SK-N-SH (cell line): ENCODE results near the gene NRG3. TPM values are rescaled to one million over a fixed set of nuclear protein-coding genes. Genes with fewer than 3 reads are reported as not detected.

ENCODE experiments used
- CTCF ChIA-PET: fragments of 300-600, 350-600 bp; formaldehyde crosslinking; extraction: SDS; loops from one replicate; lab custom pipeline; 2021; lab: Yijun Ruan, JAX
- POLR2A ChIA-PET: fragments of 350-600 bp; sonication (Branson Sonifier 250); formaldehyde crosslinking; extraction: SDS; loops from one replicate; lab custom pipeline; 2020; ENCODE audit warnings: antibody characterized with exemption, inconsistent platforms; lab: Yijun Ruan, JAX
- DNase-seq: peaks from one replicate; pipeline ENCODE4 v3.0.0; 2012
- H2AFZ ChIP-seq: fragments of 200-600 bp; sonication (generic); 2 replicates; pipeline ENCODE4 v1.8.1; 2016; ENCODE audit warnings: antibody characterized with exemption, mild to moderate bottlenecking, low read depth
- H3F3A ChIP-seq: fragments of 200-600 bp; sonication (generic); replicated peaks from 2 replicates; pipeline ENCODE3; 2016; ENCODE audit warnings: antibody characterized with exemption, mild to moderate bottlenecking; ENCODE audit not compliant: insufficient read depth
- H3K27ac ChIP-seq, 2 experiments: fragments of 200-500 bp in 1 of 2; fragments of 200-600 bp in 1 of 2; sonication (Bioruptor generic) in 1 of 2; sonication (generic), shearing (Covaris generic) in 1 of 2; 2 replicates each; pipeline versions ENCODE4 v1.5.1 to v1.6.1; 2014 to 2016; ENCODE audit warnings: low read depth in 2 of 2, inconsistent platforms in 1 of 2, low read length in 1 of 2, mild to moderate bottlenecking in 1 of 2, mixed read lengths in 1 of 2
- H3K27me3 ChIP-seq: fragments of 200-600 bp; sonication (generic), shearing (Covaris generic); 2 replicates; pipeline ENCODE4 v1.6.1; 2016; ENCODE audit warnings: mixed run types; ENCODE audit not compliant: insufficient read depth
- H3K36me3 ChIP-seq, 2 experiments: fragments of 200-500 bp in 1 of 2; fragments of 200-600 bp in 1 of 2; sonication (Bioruptor generic) in 1 of 2; sonication (generic) in 1 of 2; replicated peaks in 1 of 2; 2 replicates each; pipeline versions ENCODE3 to v1.5.1; 2014 to 2016; ENCODE audit warnings: low read length in 1 of 2, mild to moderate bottlenecking in 1 of 2; ENCODE audit not compliant: insufficient read depth in 2 of 2, control insufficient read depth in 1 of 2
- H3K4me1 ChIP-seq, 2 experiments: fragments of 200-500 bp in 1 of 2; fragments of 200-600 bp in 1 of 2; sonication (Bioruptor generic) in 1 of 2; sonication (generic), shearing (Covaris generic) in 1 of 2; 2 replicates each; pipeline versions ENCODE4 v1.5.1 to v1.6.1; 2014 to 2016; ENCODE audit warnings: low read depth in 1 of 2, low read length in 1 of 2, mixed run types in 1 of 2; ENCODE audit not compliant: insufficient read depth in 2 of 2, control insufficient read depth in 1 of 2
- H3K4me2 ChIP-seq: fragments of 200-600 bp; sonication (generic), shearing (Covaris generic); 2 replicates; pipeline ENCODE4 v1.6.1; 2017; ENCODE audit warnings: mixed run types
- H3K4me3 ChIP-seq, 2 experiments: fragments of 200-500 bp in 1 of 2; fragments of 200-600 bp in 1 of 2; sonication (Bioruptor generic) in 1 of 2; sonication (generic), shearing (Covaris generic) in 1 of 2; 2 replicates each; pipeline versions ENCODE4 v1.5.1 to v1.8.1; 2014 to 2016; ENCODE audit warnings: low read depth in 2 of 2, inconsistent platforms in 1 of 2, low read length in 1 of 2, mild to moderate bottlenecking in 1 of 2, mixed read lengths in 1 of 2, moderate library complexity in 1 of 2
- H3K79me2 ChIP-seq: fragments of 200-600 bp; sonication (generic); 2 replicates; pipeline ENCODE4 v1.8.1; 2017; ENCODE audit warnings: mild to moderate bottlenecking; ENCODE audit not compliant: insufficient read depth
- H3K9ac ChIP-seq: fragments of 200-600 bp; sonication (generic); 2 replicates; pipeline ENCODE4 v1.6.1; 2017; ENCODE audit warnings: mixed run types
- H3K9me2 ChIP-seq: fragments of 200-600 bp; sonication (generic); 2 replicates; pipeline ENCODE4 v1.6.1; 2017; ENCODE audit warnings: mixed run types
- H3K9me3 ChIP-seq: fragments of 200-600 bp; sonication (generic); 2 replicates; pipeline ENCODE4 v1.6.1; 2017; ENCODE audit warnings: mixed run types, mild to moderate bottlenecking, moderate library complexity
- H4K20me1 ChIP-seq: fragments of 200-600 bp; sonication (generic); 2 replicates; pipeline ENCODE4 v1.6.1; 2017; ENCODE audit warnings: mild to moderate bottlenecking, mixed run types; ENCODE audit not compliant: insufficient read depth
- CHD2 ChIP-seq: fragments of 150-350 bp; IDR thresholded peaks from 2 replicates; pipeline ENCODE4 v1.6.1; 2018; ENCODE audit warnings: low read length; ENCODE audit not compliant: partially characterized antibody
- EP300 ChIP-seq, 2 experiments: IDR thresholded peaks; 2 replicates each; pipeline versions ENCODE4 v1.4.0 to v1.6.1; 2012; ENCODE audit warnings: borderline replicate concordance in 1 of 2, low read depth in 1 of 2, low read length in 1 of 2
- FOXJ3 ChIP-seq: sonication (generic); formaldehyde crosslinking; IDR thresholded peaks from 2 replicates; pipeline ENCODE4 v1.5.1; 2020; ENCODE audit warnings: mild to moderate bottlenecking, missing genetic modification reagents
- JUND ChIP-seq: IDR thresholded peaks from 2 replicates; pipeline ENCODE4 v1.4.0; 2012
- NFIC ChIP-seq: IDR thresholded peaks from 2 replicates; pipeline ENCODE4 v1.4.0; 2012; ENCODE audit warnings: borderline replicate concordance
- NRF1 ChIP-seq: IDR thresholded peaks from 2 replicates; pipeline ENCODE4 v1.6.1; 2012; ENCODE audit warnings: low read depth, mild to moderate bottlenecking, low read length
- POLR2AphosphoS5 ChIP-seq: IDR thresholded peaks from 2 replicates; pipeline ENCODE4 v1.6.1; 2012; ENCODE audit warnings: low read depth, low read length
- RFX5 ChIP-seq: IDR thresholded peaks from 2 replicates; pipeline ENCODE4 v1.6.1; 2012; ENCODE audit warnings: mild to moderate bottlenecking, improper control_type of control experiment, low read length
- SIN3A ChIP-seq: IDR thresholded peaks from 2 replicates; pipeline ENCODE4 v1.6.1; 2012; ENCODE audit warnings: low read depth, mild to moderate bottlenecking, low read length, moderate library complexity, borderline replicate concordance
- TAF1 ChIP-seq: IDR thresholded peaks from 2 replicates; pipeline ENCODE4 v1.6.1; 2012; ENCODE audit warnings: low read depth, mild to moderate bottlenecking, low read length, moderate library complexity, borderline replicate concordance
- TCF12 ChIP-seq: IDR thresholded peaks from 2 replicates; pipeline ENCODE4 v1.4.0; 2012
- TEAD4 ChIP-seq: IDR thresholded peaks from 2 replicates; pipeline ENCODE4 v1.4.0; 2012; ENCODE audit warnings: mild to moderate bottlenecking, borderline replicate concordance; ENCODE audit not compliant: insufficient read depth
- WGBS: methylation state at CpG from one replicate; pipeline ENCODE4 v1.1.6; 2017; ENCODE audit warnings: low lambda C conversion rate; 5-methylcytosine and 5-hydroxymethylcytosine counted together
- polyA plus RNA-seq, 3 experiments: library from polyadenylated mRNA; depleted of rRNA; stranded (reverse); fragments of >200 nt; gene quantifications; 2 replicates each; pipeline ENCODE4 v1.2.3, GENCODE V29; 2012
- TF ChIP-seq, protein P1 (sequence below): IDR thresholded peaks from 2 replicates; pipeline ENCODE4 v1.4.0; 2012; ENCODE audit warnings: low read depth, borderline replicate concordance
- TF ChIP-seq, protein P2 (sequence below): IDR thresholded peaks from 2 replicates; pipeline ENCODE4 v1.4.0; 2012; ENCODE audit warnings: low read depth
- TF ChIP-seq, protein P3 (sequence below): IDR thresholded peaks from 2 replicates; pipeline ENCODE4 v1.4.0; 2012; ENCODE audit warnings: low read depth, borderline replicate concordance
- TF ChIP-seq, protein P4 (sequence below): IDR thresholded peaks from 2 replicates; pipeline ENCODE4; 2012
- TF ChIP-seq, protein P5 (sequence below): IDR thresholded peaks from 2 replicates; pipeline ENCODE4 v1.6.1; 2012; ENCODE audit warnings: mild to moderate bottlenecking, low read depth, low read length, moderate library complexity

The NRG3 gene
- polyA plus RNA-seq, 1 of the 3 experiments (the other 2 are of a cell fraction): 0.03 TPM

DNA sequence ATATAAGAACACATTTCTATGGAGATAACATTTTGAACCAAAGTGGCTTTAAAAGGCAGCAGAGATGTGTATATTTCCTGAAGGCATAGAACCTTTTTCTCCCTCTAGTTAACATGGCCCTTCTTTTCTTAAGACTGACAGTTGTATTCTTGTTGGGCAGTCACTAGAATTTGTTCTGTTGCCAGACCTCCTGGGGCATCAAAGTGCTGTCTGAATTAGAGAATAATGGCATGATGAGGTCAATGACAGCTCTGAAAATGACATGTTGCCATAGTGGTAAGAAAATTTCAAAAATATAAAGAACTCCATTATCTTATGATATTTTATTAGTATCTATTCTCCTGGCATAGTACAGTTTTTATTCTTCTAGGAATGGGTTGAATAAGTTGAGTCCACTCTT is 446.7 kb downstream of the NRG3 start:
- no peak overlapping the region for H3K27ac ChIP-seq
- H3K9me3 ChIP-seq: no peaks in the 10 kb centered on the region
- ChIA-PET POLR2A (no interaction called here), CTCF (no interaction called here)
- no peaks in the 10 kb centered on the region for H3K36me3 ChIP-seq
- no peaks in the 10 kb centered on the region for H4K20me1 ChIP-seq
- no peaks in the 10 kb centered on the region for H3K27me3 ChIP-seq
- H3K79me2 ChIP-seq: no peaks in the 10 kb centered on the region
- H3K4me3 ChIP-seq: no peak overlapping the region
- H2AFZ ChIP-seq: no peak overlapping the region
- TF ChIP-seq JUND (no peak), NFIC (no peak), CHD2 (no peak), TCF12 (no peak), EP300 (IDR thresholded peaks at IDR 0.05; ENCODE audit: borderline replicate concordance in 1 of 2, low read depth in 1 of 2, low read length in 1 of 2) (no peak), SIN3A (no peak), POLR2AphosphoS5 (no peak), TAF1 (no peak), FOXJ3 (no peak)
- TF ChIP-seq, protein P1, sequence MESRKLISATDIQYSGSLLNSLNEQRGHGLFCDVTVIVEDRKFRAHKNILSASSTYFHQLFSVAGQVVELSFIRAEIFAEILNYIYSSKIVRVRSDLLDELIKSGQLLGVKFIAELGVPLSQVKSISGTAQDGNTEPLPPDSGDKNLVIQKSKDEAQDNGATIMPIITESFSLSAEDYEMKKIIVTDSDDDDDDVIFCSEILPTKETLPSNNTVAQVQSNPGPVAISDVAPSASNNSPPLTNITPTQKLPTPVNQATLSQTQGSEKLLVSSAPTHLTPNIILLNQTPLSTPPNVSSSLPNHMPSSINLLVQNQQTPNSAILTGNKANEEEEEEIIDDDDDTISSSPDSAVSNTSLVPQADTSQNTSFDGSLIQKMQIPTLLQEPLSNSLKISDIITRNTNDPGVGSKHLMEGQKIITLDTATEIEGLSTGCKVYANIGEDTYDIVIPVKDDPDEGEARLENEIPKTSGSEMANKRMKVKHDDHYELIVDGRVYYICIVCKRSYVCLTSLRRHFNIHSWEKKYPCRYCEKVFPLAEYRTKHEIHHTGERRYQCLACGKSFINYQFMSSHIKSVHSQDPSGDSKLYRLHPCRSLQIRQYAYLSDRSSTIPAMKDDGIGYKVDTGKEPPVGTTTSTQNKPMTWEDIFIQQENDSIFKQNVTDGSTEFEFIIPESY: no peak
- TF ChIP-seq, protein P2, sequence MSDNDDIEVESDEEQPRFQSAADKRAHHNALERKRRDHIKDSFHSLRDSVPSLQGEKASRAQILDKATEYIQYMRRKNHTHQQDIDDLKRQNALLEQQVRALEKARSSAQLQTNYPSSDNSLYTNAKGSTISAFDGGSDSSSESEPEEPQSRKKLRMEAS: no peak
- TF ChIP-seq, protein P3, sequence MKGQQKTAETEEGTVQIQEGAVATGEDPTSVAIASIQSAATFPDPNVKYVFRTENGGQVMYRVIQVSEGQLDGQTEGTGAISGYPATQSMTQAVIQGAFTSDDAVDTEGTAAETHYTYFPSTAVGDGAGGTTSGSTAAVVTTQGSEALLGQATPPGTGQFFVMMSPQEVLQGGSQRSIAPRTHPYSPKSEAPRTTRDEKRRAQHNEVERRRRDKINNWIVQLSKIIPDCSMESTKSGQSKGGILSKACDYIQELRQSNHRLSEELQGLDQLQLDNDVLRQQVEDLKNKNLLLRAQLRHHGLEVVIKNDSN: no peak
- TF ChIP-seq, protein P4, sequence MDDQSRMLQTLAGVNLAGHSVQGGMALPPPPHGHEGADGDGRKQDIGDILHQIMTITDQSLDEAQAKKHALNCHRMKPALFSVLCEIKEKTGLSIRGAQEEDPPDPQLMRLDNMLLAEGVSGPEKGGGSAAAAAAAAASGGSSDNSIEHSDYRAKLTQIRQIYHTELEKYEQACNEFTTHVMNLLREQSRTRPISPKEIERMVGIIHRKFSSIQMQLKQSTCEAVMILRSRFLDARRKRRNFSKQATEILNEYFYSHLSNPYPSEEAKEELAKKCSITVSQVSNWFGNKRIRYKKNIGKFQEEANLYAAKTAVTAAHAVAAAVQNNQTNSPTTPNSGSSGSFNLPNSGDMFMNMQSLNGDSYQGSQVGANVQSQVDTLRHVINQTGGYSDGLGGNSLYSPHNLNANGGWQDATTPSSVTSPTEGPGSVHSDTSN: no peak
- no peak for DNase-seq
- no peaks in the 10 kb centered on the region; the same call in 1 of the 2 replicates for H3K9me2 ChIP-seq
- no peaks in the 10 kb centered on the region for H3F3A ChIP-seq
- H3K4me1 ChIP-seq: no peaks in the 10 kb centered on the region
- no peak overlapping the region for H3K4me2 ChIP-seq
- H3K9ac ChIP-seq: no peak overlapping the region

DNA sequence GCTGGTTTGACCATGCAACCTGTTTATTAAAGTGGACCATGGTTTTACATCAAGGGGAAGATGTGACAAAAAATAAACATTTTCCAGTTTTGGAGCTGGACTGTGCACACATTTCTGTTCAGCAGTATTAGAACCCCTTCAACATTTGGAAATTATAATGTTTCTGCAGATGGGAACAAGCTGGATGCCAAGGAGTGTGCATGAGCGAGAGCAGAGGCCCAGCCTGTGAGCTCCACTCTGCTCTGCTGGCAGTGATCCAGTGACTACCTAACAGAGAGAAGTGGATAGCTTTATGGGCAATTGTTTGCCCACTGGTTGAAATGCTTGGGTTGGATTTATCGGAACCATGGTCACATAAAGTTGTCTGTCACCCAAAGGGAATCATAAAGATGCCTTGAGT is 456.7 kb downstream of the NRG3 start:
- ChIA-PET CTCF (interaction anchor here (0.9 kb wide), 1 partner anchor 182 kb away, joined by 4 read pairs; no protein-coding TSS in a partner anchor), POLR2A (no interaction called here)
- H3K79me2 ChIP-seq: no peaks in the 10 kb centered on the region
- no peaks in the 10 kb centered on the region for H3F3A ChIP-seq
- H3K27ac ChIP-seq: no peak overlapping the region
- no peak overlapping the region for H3K9ac ChIP-seq
- no peak overlapping the region for H2AFZ ChIP-seq
- no peaks in the 10 kb centered on the region for H3K9me3 ChIP-seq
- no peak for DNase-seq
- H3K27me3 ChIP-seq: no peaks in the 10 kb centered on the region
- H3K4me1 ChIP-seq: no peaks in the 10 kb centered on the region
- H4K20me1 ChIP-seq: no peaks in the 10 kb centered on the region
- H3K9me2 ChIP-seq: no peaks in the 10 kb centered on the region; the same call in 1 of the 2 replicates
- WGBS: 27% methylated on average over 2 of the region's 2 CpGs
- no peak overlapping the region for H3K4me3 ChIP-seq
- H3K4me2 ChIP-seq: no peak overlapping the region
- no peaks in the 10 kb centered on the region for H3K36me3 ChIP-seq
- TF ChIP-seq NRF1 (no peak), RFX5 (no peak), TEAD4 (no peak), CHD2 (no peak)
- TF ChIP-seq, protein P2: no peak
- TF ChIP-seq, protein P5, sequence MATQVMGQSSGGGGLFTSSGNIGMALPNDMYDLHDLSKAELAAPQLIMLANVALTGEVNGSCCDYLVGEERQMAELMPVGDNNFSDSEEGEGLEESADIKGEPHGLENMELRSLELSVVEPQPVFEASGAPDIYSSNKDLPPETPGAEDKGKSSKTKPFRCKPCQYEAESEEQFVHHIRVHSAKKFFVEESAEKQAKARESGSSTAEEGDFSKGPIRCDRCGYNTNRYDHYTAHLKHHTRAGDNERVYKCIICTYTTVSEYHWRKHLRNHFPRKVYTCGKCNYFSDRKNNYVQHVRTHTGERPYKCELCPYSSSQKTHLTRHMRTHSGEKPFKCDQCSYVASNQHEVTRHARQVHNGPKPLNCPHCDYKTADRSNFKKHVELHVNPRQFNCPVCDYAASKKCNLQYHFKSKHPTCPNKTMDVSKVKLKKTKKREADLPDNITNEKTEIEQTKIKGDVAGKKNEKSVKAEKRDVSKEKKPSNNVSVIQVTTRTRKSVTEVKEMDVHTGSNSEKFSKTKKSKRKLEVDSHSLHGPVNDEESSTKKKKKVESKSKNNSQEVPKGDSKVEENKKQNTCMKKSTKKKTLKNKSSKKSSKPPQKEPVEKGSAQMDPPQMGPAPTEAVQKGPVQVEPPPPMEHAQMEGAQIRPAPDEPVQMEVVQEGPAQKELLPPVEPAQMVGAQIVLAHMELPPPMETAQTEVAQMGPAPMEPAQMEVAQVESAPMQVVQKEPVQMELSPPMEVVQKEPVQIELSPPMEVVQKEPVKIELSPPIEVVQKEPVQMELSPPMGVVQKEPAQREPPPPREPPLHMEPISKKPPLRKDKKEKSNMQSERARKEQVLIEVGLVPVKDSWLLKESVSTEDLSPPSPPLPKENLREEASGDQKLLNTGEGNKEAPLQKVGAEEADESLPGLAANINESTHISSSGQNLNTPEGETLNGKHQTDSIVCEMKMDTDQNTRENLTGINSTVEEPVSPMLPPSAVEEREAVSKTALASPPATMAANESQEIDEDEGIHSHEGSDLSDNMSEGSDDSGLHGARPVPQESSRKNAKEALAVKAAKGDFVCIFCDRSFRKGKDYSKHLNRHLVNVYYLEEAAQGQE: no peak
- TF ChIP-seq, protein P1: no peak
